OCI-LY7 (cell line): Measurements from ENCODE around the gene PDXK.

ENCODE experiments used
- CTCF ChIP-seq: fragments of 200-600 bp; sonication (generic); conservative IDR thresholded peaks from 2 replicates; pipeline ENCODE4 v1.5.1; 2014; ENCODE audit warnings: mild to moderate bottlenecking, antibody characterized with exemption, low read length, moderate library complexity, mixed read lengths
- EZH2phosphoT487 ChIP-seq: fragments of 200-600 bp; sonication (generic); IDR thresholded peaks from 2 replicates; pipeline ENCODE4 v1.6.1; 2018; ENCODE audit warnings: low read depth, borderline replicate concordance, mild to moderate bottlenecking, mixed run types, antibody characterized with exemption, low read length, moderate library complexity, mixed read lengths

- TF ChIP-seq CTCF (no peak), EZH2phosphoT487 (no peak)
Measured at GRCh38 chr21:43744725-43745124, 25.8 kb downstream of the PDXK start.
